Activated CD4-positive, alpha-beta memory T cell treated with anti-CD3 and anti-CD28 coated beads, Interleukin-2, amount 10 ng/mL, durations not matched to agents 7 days and 5 days (primary cell): ENCODE data around the gene RALA. TPM values are rescaled to one million over a fixed set of nuclear protein-coding genes. Genes with fewer than 3 reads are reported as not detected.
"Not testable (repeated sequence)": the region's sequence is repeated elsewhere in the genome, so short reads cannot be mapped to it uniquely, and the experiment has no call there.

Experiments used
- CTCF ChIA-PET: fragments of 350-600 bp; sonication (Branson Sonifier 250); formaldehyde crosslinking; loops from one replicate; lab custom pipeline; 2021; ENCODE audit warnings: antibody characterized with exemption, inconsistent platforms; lab: Charles Lee
- POLR2A ChIA-PET: fragments of 350-600 bp; sonication (Branson Sonifier 250); formaldehyde crosslinking; loops from one replicate; lab custom pipeline; 2021; ENCODE audit warnings: antibody characterized with exemption; lab: Charles Lee
- DNase-seq: peaks from one replicate; pipeline ENCODE4 v3.0.0-alpha.2; 2020
- H3K27ac Mint-ChIP-seq: one replicate; pipeline ENCODE4 v1.8.0; 2021; ENCODE audit warnings: mild to moderate bottlenecking, mixed read lengths
- H3K27me3 Mint-ChIP-seq: one replicate; pipeline ENCODE4 v1.8.0; 2021; ENCODE audit warnings: mixed read lengths
- H3K36me3 Mint-ChIP-seq: one replicate; pipeline ENCODE4 v1.8.0; 2021; ENCODE audit warnings: low read depth, mixed read lengths
- H3K4me1 Mint-ChIP-seq: one replicate; pipeline ENCODE4 v1.8.0; 2021; ENCODE audit warnings: mixed read lengths
- H3K4me3 Mint-ChIP-seq: one replicate; pipeline ENCODE4 v1.8.0; 2021; ENCODE audit warnings: mild to moderate bottlenecking, mixed read lengths
- H3K9me3 Mint-ChIP-seq: one replicate; pipeline ENCODE4 v1.8.0; 2021; ENCODE audit warnings: mixed read lengths
- total RNA-seq, 2 experiments: library from RNA; stranded (reverse); gene quantifications; one replicate each; pipeline ENCODE4 v1.2.3, GENCODE V29; 2021

The RALA gene
- total RNA-seq, 2 experiments from 2014 or later: 27.8 to 29.6 TPM

- Mint-ChIP-seq H3K36me3 (peaks cover 46% of the 10 kb centered on the region), H3K27ac (no peak overlapping the region), H3K9me3 (peaks cover 24% of the 10 kb centered on the region), H3K4me3 (no peak overlapping the region), H3K4me1 (peaks cover 2% of the 10 kb centered on the region), H3K27me3 (no peaks in the 10 kb centered on the region)
- DNase-seq: no peak
- ChIA-PET POLR2A (no interaction called here), CTCF (no interaction called here)
These were observed 38.6 kb downstream of the RALA start for GRCh38 chr7:39661960-39662359.

- Mint-ChIP-seq H3K4me3 (no peak overlapping the region), H3K4me1 (peaks cover 2% of the 10 kb centered on the region), H3K27me3 (no peaks in the 10 kb centered on the region), H3K36me3 (peaks cover 42% of the 10 kb centered on the region), H3K27ac (no peak overlapping the region), H3K9me3 (peaks cover 24% of the 10 kb centered on the region)
- DNase-seq: no peak
- POLR2A ChIA-PET: no interaction called here
- CTCF ChIA-PET: no interaction called here
These were observed 39.9 kb downstream of the RALA start for GRCh38 chr7:39663263-39663662.

GRCh38 chr7:39664057-39664456 is 40.7 kb downstream of the RALA start:
- Mint-ChIP-seq H3K4me1 (peaks cover 2% of the 10 kb centered on the region), H3K4me3 (no peak overlapping the region), H3K36me3 (peaks cover 42% of the 10 kb centered on the region), H3K9me3 (peaks cover 24% of the 10 kb centered on the region), H3K27me3 (no peaks in the 10 kb centered on the region), H3K27ac (no peak overlapping the region)
- DNase-seq: no peak
- ChIA-PET POLR2A (no interaction called here), CTCF (no interaction called here)

- CTCF ChIA-PET: no interaction called here
- Mint-ChIP-seq H3K27ac (no peak overlapping the region), H3K36me3 (peaks cover 42% of the 10 kb centered on the region), H3K4me1 (peaks cover 2% of the 10 kb centered on the region), H3K9me3 (peaks cover 22% of the 10 kb centered on the region), H3K27me3 (no peaks in the 10 kb centered on the region), H3K4me3 (no peak overlapping the region)
- POLR2A ChIA-PET: no interaction called here
- DNase-seq: no peak
These were observed 41.2 kb downstream of the RALA start for GRCh38 chr7:39664585-39664984.

- POLR2A ChIA-PET: no interaction called here
- no peak for DNase-seq
- peaks cover 2% of the 10 kb centered on the region for H3K4me1 Mint-ChIP-seq
- peaks cover 16% of the 10 kb centered on the region for H3K9me3 Mint-ChIP-seq
- H3K4me3 Mint-ChIP-seq: no peak overlapping the region
- peaks cover 29% of the 10 kb centered on the region for H3K36me3 Mint-ChIP-seq
- H3K27ac Mint-ChIP-seq: no peak overlapping the region
- CTCF ChIA-PET: interaction anchor here (1.6 kb wide), 1 partner anchor 86 kb away, joined by 4 read pairs; no protein-coding TSS in a partner anchor
- no peaks in the 10 kb centered on the region for H3K27me3 Mint-ChIP-seq
These were observed 43.2 kb downstream of the RALA start for GRCh38 chr7:39666562-39666961.

GRCh38 chr7:39667341-39667923 is 44.1 kb downstream of the RALA start:
- CTCF ChIA-PET: interaction anchor here (1.6 kb wide), 1 partner anchor 87 kb away, joined by 4 read pairs; no protein-coding TSS in a partner anchor
- Mint-ChIP-seq H3K9me3 (peaks cover 12% of the 10 kb centered on the region), H3K27ac (no peak overlapping the region), H3K27me3 (no peaks in the 10 kb centered on the region), H3K36me3 (peaks cover 20% of the 10 kb centered on the region), H3K4me1 (peaks cover 2% of the 10 kb centered on the region), H3K4me3 (no peak overlapping the region)
- no peak for DNase-seq
- POLR2A ChIA-PET: no interaction called here

- H3K36me3 Mint-ChIP-seq: peaks cover 15% of the 10 kb centered on the region
These were observed 44.9 kb downstream of the RALA start for GRCh38 chr7:39668280-39668679.

GRCh38 chr7:39670052-39670451 is 46.7 kb downstream of the RALA start:
- Mint-ChIP-seq H3K4me1 (peaks cover under 1% of the 10 kb centered on the region), H3K27ac (no peak overlapping the region), H3K36me3 (peaks cover 1% of the 10 kb centered on the region), H3K27me3 (no peaks in the 10 kb centered on the region), H3K9me3 (no peaks in the 10 kb centered on the region), H3K4me3 (no peak overlapping the region)
- CTCF ChIA-PET: interaction anchor here (1.5 kb wide), 1 partner anchor 89 kb away, joined by 4 read pairs; no protein-coding TSS in a partner anchor
- no peak for DNase-seq
- POLR2A ChIA-PET: no interaction called here

More at GRCh38 chr7:39668280-39668679, 44.9 kb downstream of the RALA start:
- DNase-seq, H3K27me3 Mint-ChIP-seq, H3K27ac Mint-ChIP-seq, H3K9me3 Mint-ChIP-seq, H3K4me3 Mint-ChIP-seq, CTCF ChIA-PET, POLR2A ChIA-PET, H3K4me1 Mint-ChIP-seq: not testable (repeated sequence)

- Mint-ChIP-seq H3K27ac (no peak overlapping the region), H3K9me3 (peaks cover 2% of the 10 kb centered on the region), H3K27me3 (no peaks in the 10 kb centered on the region), H3K36me3 (peaks cover 5% of the 10 kb centered on the region), H3K4me1 (no peaks in the 10 kb centered on the region), H3K4me3 (no peak overlapping the region)
- DNase-seq: no peak
- CTCF ChIA-PET: interaction anchor here (1.5 kb wide), 1 partner anchor 90 kb away, joined by 4 read pairs; no protein-coding TSS in a partner anchor
- POLR2A ChIA-PET: no interaction called here
These were observed 47.6 kb downstream of the RALA start for GRCh38 chr7:39670934-39671333.

- Mint-ChIP-seq H3K9me3 (peaks cover 5% of the 10 kb centered on the region), H3K36me3 (peaks cover 9% of the 10 kb centered on the region), H3K4me3 (no peak overlapping the region), H3K27ac (no peak overlapping the region), H3K4me1 (no peaks in the 10 kb centered on the region), H3K27me3 (no peaks in the 10 kb centered on the region)
- CTCF ChIA-PET: interaction anchor here (1.4 kb wide), 1 partner anchor 92 kb away, joined by 4 read pairs; no protein-coding TSS in a partner anchor
- DNase-seq: no peak
- POLR2A ChIA-PET: no interaction called here
These were observed 48.8 kb downstream of the RALA start for GRCh38 chr7:39672176-39672575.

GRCh38 chr7:39673868-39674267 is 50.5 kb downstream of the RALA start:
- POLR2A ChIA-PET: no interaction called here

GRCh38 chr7:39674406-39674805 is 51.0 kb downstream of the RALA start:
- H3K4me3 Mint-ChIP-seq: no peak overlapping the region
- peaks cover 5% of the 10 kb centered on the region for H3K9me3 Mint-ChIP-seq
- no peak for DNase-seq
- no peaks in the 10 kb centered on the region for H3K4me1 Mint-ChIP-seq
- no peaks in the 10 kb centered on the region for H3K27me3 Mint-ChIP-seq
- no peak overlapping the region for H3K27ac Mint-ChIP-seq
- ChIA-PET CTCF (no interaction called here), POLR2A (no interaction called here)
- H3K36me3 Mint-ChIP-seq: peaks cover 9% of the 10 kb centered on the region

More at GRCh38 chr7:39673868-39674267, 50.5 kb downstream of the RALA start:
- Mint-ChIP-seq H3K9me3 (peaks cover 5% of the 10 kb centered on the region), H3K4me3 (no peak overlapping the region), H3K36me3 (peaks cover 9% of the 10 kb centered on the region), H3K27me3 (no peaks in the 10 kb centered on the region), H3K27ac (no peak overlapping the region), H3K4me1 (no peaks in the 10 kb centered on the region)
- DNase-seq: no peak
- CTCF ChIA-PET: no interaction called here

- H3K4me1 Mint-ChIP-seq: no peaks in the 10 kb centered on the region
- H3K4me3 Mint-ChIP-seq: no peak overlapping the region
- POLR2A ChIA-PET: no interaction called here
- CTCF ChIA-PET: no interaction called here
- H3K27ac Mint-ChIP-seq: no peak overlapping the region
- no peak for DNase-seq
- H3K27me3 Mint-ChIP-seq: no peaks in the 10 kb centered on the region
- H3K9me3 Mint-ChIP-seq: peaks cover 5% of the 10 kb centered on the region
- peaks cover 9% of the 10 kb centered on the region for H3K36me3 Mint-ChIP-seq
These were observed 53.0 kb downstream of the RALA start for GRCh38 chr7:39676346-39676745.
